ENCODE measurements around the gene OLFM2. TPM values are rescaled to one million over a fixed set of nuclear protein-coding genes. Genes with fewer than 3 reads are reported as not detected.
A peak's percentile ranks its signal among the peaks of the same experiment; 100 is the strongest.

The OLFM2 gene
- total RNA-seq, 1 donor from 2014 or later, result 7.3 TPM

- Mint-ChIP-seq H3K27me3 (ENCODE audit: low read depth) (no peaks in the 10 kb centered on the region), H3K36me3 (ENCODE audit: low read depth) (peaks cover 18% of the 10 kb centered on the region), H3K9me3 (peaks cover 3% of the 10 kb centered on the region), H3K27ac (ENCODE audit: unreplicated experiment) (peak overlapping the region; percentile 35), H3K4me3 (no peak overlapping the region), H3K4me1 (no peaks in the 10 kb centered on the region)
- TF ChIP-seq CTCF (conservative IDR thresholded peaks at IDR 0.05), result no peak
- DNase-seq (ENCODE audit: low read depth, low spot score), result no peak
These were observed 77.5 kb downstream of the OLFM2 start for GRCh38 chr19:9858766-9859165.

GRCh38 chr19:9857920-9858746 is 78.2 kb downstream of the OLFM2 start:
- H3K4me3 Mint-ChIP-seq, result no peak overlapping the region
- H3K27ac Mint-ChIP-seq (ENCODE audit: unreplicated experiment), result peak overlapping the region; percentile 35
- H3K4me1 Mint-ChIP-seq, result no peaks in the 10 kb centered on the region
- no peak for TF ChIP-seq CTCF (conservative IDR thresholded peaks at IDR 0.05)
- H3K36me3 Mint-ChIP-seq (ENCODE audit: low read depth), result peaks cover 19% of the 10 kb centered on the region
- H3K27me3 Mint-ChIP-seq (ENCODE audit: low read depth), result no peaks in the 10 kb centered on the region
- H3K9me3 Mint-ChIP-seq, result peaks cover 3% of the 10 kb centered on the region
- no peak for DNase-seq (ENCODE audit: low read depth, low spot score)

- Mint-ChIP-seq H3K36me3 (ENCODE audit: low read depth) (peaks cover 19% of the 10 kb centered on the region), H3K4me1 (no peaks in the 10 kb centered on the region), H3K27me3 (ENCODE audit: low read depth) (no peaks in the 10 kb centered on the region), H3K27ac (ENCODE audit: unreplicated experiment) (no peak overlapping the region), H3K9me3 (peaks cover 3% of the 10 kb centered on the region), H3K4me3 (no peak overlapping the region)
- DNase-seq (ENCODE audit: low read depth, low spot score), result no peak
- TF ChIP-seq CTCF (conservative IDR thresholded peaks at IDR 0.05), result no peak
These were observed 79.1 kb downstream of the OLFM2 start for GRCh38 chr19:9857076-9857721.

- Mint-ChIP-seq H3K27ac (ENCODE audit: unreplicated experiment) (no peak overlapping the region), H3K4me1 (no peaks in the 10 kb centered on the region), H3K27me3 (ENCODE audit: low read depth) (no peaks in the 10 kb centered on the region), H3K4me3 (no peak overlapping the region), H3K36me3 (ENCODE audit: low read depth) (peaks cover 19% of the 10 kb centered on the region), H3K9me3 (peaks cover 3% of the 10 kb centered on the region)
- no peak for DNase-seq (ENCODE audit: low read depth, low spot score)
- TF ChIP-seq CTCF (conservative IDR thresholded peaks at IDR 0.05), result no peak
These were observed 79.7 kb downstream of the OLFM2 start for GRCh38 chr19:9856609-9857008.

- Mint-ChIP-seq H3K27ac (ENCODE audit: unreplicated experiment) (no peak overlapping the region), H3K27me3 (ENCODE audit: low read depth) (no peaks in the 10 kb centered on the region), H3K36me3 (ENCODE audit: low read depth) (peaks cover 19% of the 10 kb centered on the region), H3K4me1 (no peaks in the 10 kb centered on the region), H3K4me3 (no peak overlapping the region), H3K9me3 (peaks cover 3% of the 10 kb centered on the region)
- DNase-seq (ENCODE audit: low read depth, low spot score), result no peak
- TF ChIP-seq CTCF (conservative IDR thresholded peaks at IDR 0.05), result no peak
These were observed 82.0 kb downstream of the OLFM2 start for GRCh38 chr19:9854282-9854846.

All from neural crest cell (in vitro differentiated cells).